WTC11 (cell line): ENCODE measurements around the gene NCKIPSD. TPM values are rescaled to one million over a fixed set of nuclear protein-coding genes. Genes with fewer than 3 reads are reported as not detected.

ENCODE experiments used
- ATAC-seq: fragments of 200-7000 bp; cut with Tn5 transposase; 2 replicates; pipeline ENCODE4 v1.10.0; 2021; ENCODE audit warnings: mild to moderate bottlenecking, moderate library complexity
- CTCF ChIA-PET: fragments of 300-600 bp; sonication (Branson Sonifier 250); formaldehyde crosslinking; loops from one replicate; lab custom pipeline; 2021; ENCODE audit warnings: antibody characterized with exemption; lab: Charles Lee
- POLR2A ChIA-PET: fragments of 350-600 bp; sonication (Branson Sonifier 250); formaldehyde crosslinking; loops from one replicate; lab custom pipeline; 2021; ENCODE audit warnings: antibody characterized with exemption; lab: Charles Lee
- DNase-seq: peaks from one replicate; pipeline ENCODE4 v3.0.0; 2021; ENCODE audit warnings: low spot score
- H3K27ac Mint-ChIP-seq: 2 replicates; pipeline ENCODE4 v1.8.0; 2021; ENCODE audit warnings: mixed read lengths
- H3K27me3 Mint-ChIP-seq: 2 replicates; pipeline ENCODE4 v1.8.0; 2021; ENCODE audit warnings: low read depth, mild to moderate bottlenecking, moderate library complexity, mixed read lengths
- H3K36me3 Mint-ChIP-seq: 2 replicates; pipeline ENCODE4 v1.8.0; 2021; ENCODE audit warnings: mixed read lengths
- H3K4me1 Mint-ChIP-seq: 2 replicates; pipeline ENCODE4 v1.8.0; 2022; ENCODE audit warnings: mixed read lengths
- H3K4me3 Mint-ChIP-seq: 2 replicates; pipeline ENCODE4 v1.8.0; 2021; ENCODE audit warnings: mild to moderate bottlenecking, moderate library complexity, mixed read lengths
- H3K9me3 Mint-ChIP-seq: 2 replicates; pipeline ENCODE4 v1.8.0; 2021; ENCODE audit warnings: mixed read lengths
- AFF4 ChIP-seq: sonication (generic); formaldehyde crosslinking; IDR thresholded peaks from 2 replicates; pipeline ENCODE4 v1.8.1; 2023; ENCODE audit warnings: mild to moderate bottlenecking, missing genetic modification reagents, borderline replicate concordance
- E2F4 ChIP-seq: sonication (generic); formaldehyde crosslinking; IDR thresholded peaks from 2 replicates; pipeline ENCODE4 v1.8.1; 2022; ENCODE audit warnings: low read depth, mild to moderate bottlenecking, moderate library complexity, missing genetic modification reagents, borderline replicate concordance
- EMX1 ChIP-seq: fragments of 250-450 bp; sonication (Bioruptor Pico); IDR thresholded peaks from 2 replicates; pipeline ENCODE4 v1.8.0; 2021; ENCODE audit warnings: mild to moderate bottlenecking
- IRF1 ChIP-seq: sonication (generic); formaldehyde crosslinking; IDR thresholded peaks from 2 replicates; pipeline ENCODE4 v1.8.0; 2023; ENCODE audit warnings: missing genetic modification reagents
- MXD4 ChIP-seq: fragments of 250-450 bp; sonication (Bioruptor Pico); IDR thresholded peaks from 2 replicates; pipeline ENCODE4 v1.8.0; 2021; ENCODE audit warnings: mild to moderate bottlenecking, moderate library complexity, borderline replicate concordance
- NR2C2 ChIP-seq: sonication (generic); formaldehyde crosslinking; IDR thresholded peaks from 2 replicates; pipeline ENCODE4 v1.8.0; 2022; ENCODE audit warnings: mild to moderate bottlenecking, missing genetic modification reagents
- OVOL2 ChIP-seq: fragments of 250-450 bp; sonication (Bioruptor Pico); IDR thresholded peaks from 2 replicates; pipeline ENCODE4 v1.9.0; 2021; ENCODE audit warnings: mild to moderate bottlenecking, borderline replicate concordance
- SMAD3 ChIP-seq: sonication (generic); formaldehyde crosslinking; IDR thresholded peaks from 2 replicates; pipeline ENCODE4 v1.8.0; 2022; ENCODE audit warnings: missing genetic modification reagents, mild to moderate bottlenecking, borderline replicate concordance
- SOX15 ChIP-seq: fragments of 250-450 bp; sonication (Bioruptor Pico); IDR thresholded peaks from 2 replicates; pipeline ENCODE4 v1.9.0; 2021; ENCODE audit warnings: mild to moderate bottlenecking
- TP53 ChIP-seq: sonication (generic); formaldehyde crosslinking; IDR thresholded peaks from 2 replicates; pipeline ENCODE4 v1.8.1; 2023; ENCODE audit warnings: mild to moderate bottlenecking, missing genetic modification reagents
- ZMAT4 ChIP-seq: fragments of 250-450 bp; sonication (Bioruptor Pico); IDR thresholded peaks from 2 replicates; pipeline ENCODE4 v1.9.0; 2021; ENCODE audit warnings: mild to moderate bottlenecking
- ZNF232 ChIP-seq: sonication (generic); formaldehyde crosslinking; IDR thresholded peaks from 2 replicates; pipeline ENCODE4 v1.8.0; 2022; ENCODE audit warnings: mild to moderate bottlenecking, missing genetic modification reagents
- ZNF396 ChIP-seq: fragments of 250-450 bp; sonication (Bioruptor Pico); IDR thresholded peaks from 2 replicates; pipeline ENCODE4 v1.8.0; 2021; ENCODE audit warnings: mild to moderate bottlenecking, moderate library complexity, borderline replicate concordance
- ZNF423 ChIP-seq: fragments of 250-450 bp; sonication (Bioruptor Pico); IDR thresholded peaks from 2 replicates; pipeline ENCODE4 v2.1.2; 2022; ENCODE audit warnings: mild to moderate bottlenecking, moderate library complexity
- total RNA-seq: library from RNA; stranded (reverse); gene quantifications from 3 replicates; pipeline ENCODE4 v1.2.3, GENCODE V29; 2021
- TF ChIP-seq, protein P1 (sequence below): sonication (generic); formaldehyde crosslinking; conservative IDR thresholded peaks from 2 replicates; pipeline ENCODE4 v1.8.1; 2022; ENCODE audit warnings: mild to moderate bottlenecking, missing genetic modification reagents
- TF ChIP-seq, protein P2 (sequence below): sonication (generic); formaldehyde crosslinking; IDR thresholded peaks from 2 replicates; pipeline ENCODE4 v1.8.1; 2022; ENCODE audit warnings: mild to moderate bottlenecking, moderate library complexity, missing genetic modification reagents
- TF ChIP-seq, protein P3 (sequence below): sonication (generic); formaldehyde crosslinking; IDR thresholded peaks from 2 replicates; pipeline ENCODE4 v1.8.0; 2023; ENCODE audit warnings: mild to moderate bottlenecking, missing genetic modification reagents

The NCKIPSD gene
- total RNA-seq, 1 experiment from 2014 or later: 40.1 TPM

- no peak for TF ChIP-seq AFF4 (CRISPR knock-in tag)
- no peak for TF ChIP-seq ZNF232 (CRISPR knock-in tag)
- TF ChIP-seq OVOL2: no peak
- TF ChIP-seq EMX1 (CRISPR knock-in tag): no peak
Measured at GRCh38 chr3:48651771-48652170, 33.9 kb downstream of the NCKIPSD start (continued).

- Mint-ChIP-seq H3K27me3 (peaks cover 4% of the 10 kb centered on the region; the same call in 1 of the 2 replicates), H3K9me3 (no peaks in the 10 kb centered on the region), H3K27ac (no peak overlapping the region), H3K36me3 (peaks cover 25% of the 10 kb centered on the region), H3K4me3 (no peak overlapping the region), H3K4me1 (peaks cover 5% of the 10 kb centered on the region)
- no peak for DNase-seq
- ChIA-PET CTCF (interaction anchor here (1.4 kb wide), 1 partner anchor 15 kb away, joined by 3 read pairs; no protein-coding TSS in a partner anchor), POLR2A (no interaction called here)
- ATAC-seq: no peak
- TF ChIP-seq SMAD3 (CRISPR knock-in tag) (no peak), ZMAT4 (CRISPR knock-in tag) (no peak), ZNF423 (CRISPR knock-in tag) (no peak), ZNF396 (CRISPR knock-in tag) (no peak), MXD4 (CRISPR knock-in tag) (no peak)
- TF ChIP-seq, protein P1, sequence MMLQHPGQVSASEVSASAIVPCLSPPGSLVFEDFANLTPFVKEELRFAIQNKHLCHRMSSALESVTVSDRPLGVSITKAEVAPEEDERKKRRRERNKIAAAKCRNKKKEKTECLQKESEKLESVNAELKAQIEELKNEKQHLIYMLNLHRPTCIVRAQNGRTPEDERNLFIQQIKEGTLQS (CRISPR knock-in tag): no peak
Measured at GRCh38 chr3:48650723-48651122, 35.0 kb downstream of the NCKIPSD start.

DNA sequence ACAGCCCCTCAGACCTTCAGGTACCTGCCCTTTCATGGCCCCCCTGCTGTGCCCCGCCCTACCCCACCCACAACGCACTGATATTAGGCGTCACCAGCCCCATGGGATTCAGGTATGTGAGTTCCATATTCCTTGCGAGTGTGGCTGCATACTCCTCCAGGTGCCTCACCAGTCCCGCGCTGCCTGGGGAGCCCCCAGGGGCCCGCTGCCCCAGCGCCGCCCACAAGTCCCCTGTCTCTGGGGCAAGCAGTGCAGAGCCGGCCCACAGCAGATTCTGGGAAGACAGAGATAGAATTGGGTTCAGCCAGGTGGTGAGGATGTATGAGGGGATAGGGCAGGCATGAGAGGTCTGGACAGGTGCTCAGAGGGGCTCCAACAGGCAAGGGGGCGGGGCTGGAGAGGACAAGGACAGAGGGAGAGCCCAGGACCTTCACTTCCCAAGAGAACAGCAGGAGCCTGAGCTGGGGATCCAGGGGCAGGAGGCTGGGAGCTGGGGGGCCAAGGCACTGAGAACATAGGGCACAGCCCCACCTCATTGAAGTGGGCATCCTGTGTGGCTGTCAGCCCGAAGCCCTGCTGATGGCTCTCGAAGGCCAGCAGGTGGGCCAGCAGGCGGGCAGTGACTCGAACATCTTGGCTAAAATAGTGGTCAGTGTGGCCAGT, 37.4 kb downstream of the NCKIPSD start:
- Mint-ChIP-seq H3K36me3 (peaks cover 21% of the 10 kb centered on the region), H3K9me3 (no peaks in the 10 kb centered on the region), H3K4me3 (no peak overlapping the region), H3K27me3 (no peaks in the 10 kb centered on the region)
- POLR2A ChIA-PET: no interaction called here
- CTCF ChIA-PET: interaction anchor here (2.9 kb wide), 1 partner anchor 13 kb away, joined by 10 read pairs; the partner anchor contains the start of gene SLC26A6
- no peak for ATAC-seq
- TF ChIP-seq, protein P2, sequence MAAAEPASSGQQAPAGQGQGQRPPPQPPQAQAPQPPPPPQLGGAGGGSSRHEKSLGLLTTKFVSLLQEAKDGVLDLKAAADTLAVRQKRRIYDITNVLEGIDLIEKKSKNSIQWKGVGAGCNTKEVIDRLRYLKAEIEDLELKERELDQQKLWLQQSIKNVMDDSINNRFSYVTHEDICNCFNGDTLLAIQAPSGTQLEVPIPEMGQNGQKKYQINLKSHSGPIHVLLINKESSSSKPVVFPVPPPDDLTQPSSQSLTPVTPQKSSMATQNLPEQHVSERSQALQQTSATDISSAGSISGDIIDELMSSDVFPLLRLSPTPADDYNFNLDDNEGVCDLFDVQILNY (CRISPR knock-in tag): no peak
- TF ChIP-seq IRF1 (CRISPR knock-in tag) (no peak), TP53 (CRISPR knock-in tag) (no peak)
- TF ChIP-seq, all 79 proteins: peak for 0
- Mint-ChIP-seq H3K27ac (no peak overlapping the region), H3K4me1 (no peaks in the 10 kb centered on the region)
- DNase-seq: no peak

DNA sequence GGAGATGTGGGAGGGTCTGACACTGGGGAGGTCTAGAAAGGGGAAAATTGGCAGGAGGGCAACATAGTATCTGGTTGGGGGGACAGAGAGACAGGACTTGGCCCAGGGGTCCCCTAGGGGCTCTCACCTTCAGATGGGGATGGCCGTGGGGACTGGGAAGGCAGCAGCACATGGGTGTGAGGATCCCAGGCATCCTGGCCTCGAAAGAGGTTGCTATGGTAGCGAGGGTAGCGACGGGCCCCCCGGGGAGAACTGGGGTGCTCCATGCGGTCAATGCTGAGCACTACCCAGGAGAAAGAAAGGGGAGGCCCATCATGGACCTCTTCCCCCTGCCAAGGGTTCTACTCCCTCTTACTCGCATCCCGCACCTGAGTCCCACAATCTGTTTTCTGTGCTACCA, 38.0 kb downstream of the NCKIPSD start:
- no peak overlapping the region for H3K4me3 Mint-ChIP-seq
- DNase-seq (no peak), ATAC-seq (no peak)
- H3K4me1 Mint-ChIP-seq: no peaks in the 10 kb centered on the region
- H3K27ac Mint-ChIP-seq: no peak overlapping the region
- no peaks in the 10 kb centered on the region for H3K9me3 Mint-ChIP-seq
- ChIA-PET POLR2A (no interaction called here), CTCF (interaction anchor here (2.9 kb wide), 1 partner anchor 12 kb away, joined by 10 read pairs; the partner anchor contains the start of gene SLC26A6)
- no peaks in the 10 kb centered on the region for H3K27me3 Mint-ChIP-seq
- H3K36me3 Mint-ChIP-seq: peaks cover 19% of the 10 kb centered on the region
- TF ChIP-seq NR2C2 (no peak), SOX15 (no peak), E2F4 (CRISPR knock-in tag) (no peak)
- TF ChIP-seq, protein P3, sequence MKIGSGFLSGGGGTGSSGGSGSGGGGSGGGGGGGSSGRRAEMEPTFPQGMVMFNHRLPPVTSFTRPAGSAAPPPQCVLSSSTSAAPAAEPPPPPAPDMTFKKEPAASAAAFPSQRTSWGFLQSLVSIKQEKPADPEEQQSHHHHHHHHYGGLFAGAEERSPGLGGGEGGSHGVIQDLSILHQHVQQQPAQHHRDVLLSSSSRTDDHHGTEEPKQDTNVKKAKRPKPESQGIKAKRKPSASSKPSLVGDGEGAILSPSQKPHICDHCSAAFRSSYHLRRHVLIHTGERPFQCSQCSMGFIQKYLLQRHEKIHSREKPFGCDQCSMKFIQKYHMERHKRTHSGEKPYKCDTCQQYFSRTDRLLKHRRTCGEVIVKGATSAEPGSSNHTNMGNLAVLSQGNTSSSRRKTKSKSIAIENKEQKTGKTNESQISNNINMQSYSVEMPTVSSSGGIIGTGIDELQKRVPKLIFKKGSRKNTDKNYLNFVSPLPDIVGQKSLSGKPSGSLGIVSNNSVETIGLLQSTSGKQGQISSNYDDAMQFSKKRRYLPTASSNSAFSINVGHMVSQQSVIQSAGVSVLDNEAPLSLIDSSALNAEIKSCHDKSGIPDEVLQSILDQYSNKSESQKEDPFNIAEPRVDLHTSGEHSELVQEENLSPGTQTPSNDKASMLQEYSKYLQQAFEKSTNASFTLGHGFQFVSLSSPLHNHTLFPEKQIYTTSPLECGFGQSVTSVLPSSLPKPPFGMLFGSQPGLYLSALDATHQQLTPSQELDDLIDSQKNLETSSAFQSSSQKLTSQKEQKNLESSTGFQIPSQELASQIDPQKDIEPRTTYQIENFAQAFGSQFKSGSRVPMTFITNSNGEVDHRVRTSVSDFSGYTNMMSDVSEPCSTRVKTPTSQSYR (CRISPR knock-in tag): no peak
- TF ChIP-seq, protein P2 (CRISPR knock-in tag): no peak
